HEK293 (cell line): Measurements from ENCODE around the gene LRRC8D.

ENCODE experiments used
- CTCF ChIA-PET: fragments of 350-600 bp; formaldehyde crosslinking; extraction: SDS; loops from one replicate; lab custom pipeline; 2021; ENCODE audit warnings: antibody characterized with exemption; lab: Yijun Ruan, JAX
- POLR2A ChIA-PET: fragments of 300-600 bp; formaldehyde crosslinking; extraction: SDS; loops from one replicate; lab custom pipeline; 2020; ENCODE audit warnings: antibody characterized with exemption, inconsistent platforms; lab: Yijun Ruan, JAX
- H3K27ac ChIP-seq: fragments of 200-500 bp; sonication (Bioruptor generic); 2 replicates; pipeline ENCODE4 v1.5.1; 2014; ENCODE audit warnings: low read depth, low read length, control low read depth, inconsistent platforms; ENCODE audit errors: extremely low read depth
- H3K36me3 ChIP-seq, 2 experiments: fragments of 200-500 bp in 1 of 2; sonication (Bioruptor generic) in 1 of 2; 1 replicate in 1 of 2; 2 replicates in 1 of 2; pipeline ENCODE4 v1.5.1; 2014 to 2017; ENCODE audit warnings: inconsistent platforms in 2 of 2, low read length in 2 of 2; ENCODE audit not compliant: control insufficient read depth in 2 of 2, insufficient read depth in 1 of 2
- H3K4me1 ChIP-seq: fragments of 200-500 bp; sonication (Bioruptor generic); 2 replicates; pipeline ENCODE4 v1.5.1; 2014; ENCODE audit warnings: mild to moderate bottlenecking, low read length, inconsistent platforms; ENCODE audit not compliant: control insufficient read depth, insufficient read depth
- H3K4me3 ChIP-seq: 2 replicates; pipeline ENCODE4 v1.5.1; 2011; ENCODE audit warnings: low read depth, mild to moderate bottlenecking, control low read depth, low read length, moderate library complexity
- H3K9me3 ChIP-seq: fragments of 200-500 bp; sonication (Bioruptor generic); 2 replicates; pipeline ENCODE4 v1.5.1; 2014; ENCODE audit warnings: low read depth, low read length, inconsistent platforms; ENCODE audit not compliant: control insufficient read depth, insufficient read depth
- BCL11A ChIP-seq: fragments of 450-650 bp; formaldehyde crosslinking; IDR thresholded peaks from 2 replicates; pipeline ENCODE4 v1.5.1; 2016; ENCODE audit warnings: low read depth, missing biosample characterization, missing genetic modification characterization
- HOXD13 ChIP-seq: sonication (generic); formaldehyde crosslinking; IDR thresholded peaks from 2 replicates; pipeline ENCODE4 v1.8.0; 2022; ENCODE audit warnings: missing genetic modification reagents, borderline replicate concordance
- KLF8 ChIP-seq: fragments of 450-650 bp; formaldehyde crosslinking; IDR thresholded peaks from 2 replicates; pipeline ENCODE4 v1.5.1; 2016; ENCODE audit warnings: missing biosample characterization, missing genetic modification characterization
- OVOL3 ChIP-seq: fragments of 450-650 bp; formaldehyde crosslinking; IDR thresholded peaks from 2 replicates; pipeline ENCODE4 v1.5.1; 2016; ENCODE audit warnings: missing biosample characterization, missing genetic modification characterization
- ZBTB8A ChIP-seq: fragments of 450-650 bp; formaldehyde crosslinking; IDR thresholded peaks from 2 replicates; pipeline ENCODE4 v1.5.1; 2016; ENCODE audit warnings: missing biosample characterization, missing genetic modification characterization
- ZNF112 ChIP-seq: fragments of 450-650 bp; formaldehyde crosslinking; IDR thresholded peaks from 2 replicates; pipeline ENCODE4 v1.5.0; 2017; ENCODE audit warnings: missing biosample characterization, missing genetic modification characterization
- ZNF132 ChIP-seq: fragments of 450-650 bp; formaldehyde crosslinking; IDR thresholded peaks from 2 replicates; pipeline ENCODE4 v1.5.1; 2017; ENCODE audit warnings: missing biosample characterization, missing genetic modification characterization, borderline replicate concordance
- ZNF146 ChIP-seq: fragments of 450-650 bp; formaldehyde crosslinking; IDR thresholded peaks from 2 replicates; pipeline ENCODE4 v1.5.1; 2016; ENCODE audit warnings: missing biosample characterization, missing genetic modification characterization
- ZNF37A ChIP-seq: fragments of 450-650 bp; IDR thresholded peaks from 2 replicates; pipeline ENCODE4 v1.5.1; 2018; ENCODE audit warnings: missing biosample characterization, missing genetic modification characterization
- ZNF48 ChIP-seq: fragments of 450-650 bp; formaldehyde crosslinking; IDR thresholded peaks from 2 replicates; pipeline ENCODE4 v1.5.1; 2016; ENCODE audit warnings: missing biosample characterization, missing genetic modification characterization
- ZNF768 ChIP-seq: fragments of 450-650 bp; formaldehyde crosslinking; IDR thresholded peaks from 2 replicates; pipeline ENCODE4 v1.5.1; 2018; ENCODE audit warnings: missing biosample characterization, mild to moderate bottlenecking, missing genetic modification characterization
- ZNF830 ChIP-seq: fragments of 450-650 bp; IDR thresholded peaks from 2 replicates; pipeline ENCODE4 v1.5.0; 2018; ENCODE audit warnings: missing biosample characterization, missing genetic modification characterization, low read depth, mild to moderate bottlenecking, moderate library complexity
- TF ChIP-seq, protein P1 (sequence below): fragments of 450-650 bp; formaldehyde crosslinking; IDR thresholded peaks from 2 replicates; pipeline ENCODE4 v1.5.1; 2016; ENCODE audit warnings: missing biosample characterization, missing genetic modification characterization
- TF ChIP-seq, protein P2 (sequence below): fragments of 450-650 bp; formaldehyde crosslinking; IDR thresholded peaks from 2 replicates; pipeline ENCODE4 v1.5.1; 2017; ENCODE audit warnings: missing biosample characterization, missing genetic modification characterization
- TF ChIP-seq, protein P3 (sequence below): fragments of 450-650 bp; formaldehyde crosslinking; IDR thresholded peaks from 2 replicates; pipeline ENCODE4 v1.5.1; 2016; ENCODE audit warnings: missing biosample characterization, missing genetic modification characterization
- TF ChIP-seq, protein P4 (sequence below): fragments of 450-650 bp; formaldehyde crosslinking; IDR thresholded peaks from 2 replicates; pipeline ENCODE4 v1.5.1; 2016; ENCODE audit warnings: missing biosample characterization, missing genetic modification characterization
- TF ChIP-seq, protein P5 (sequence below): fragments of 450-650 bp; formaldehyde crosslinking; IDR thresholded peaks from 2 replicates; pipeline ENCODE4 v1.5.1; 2016; ENCODE audit warnings: missing biosample characterization, missing genetic modification characterization
- TF ChIP-seq, protein P6 (sequence below): fragments of 450-650 bp; IDR thresholded peaks from 2 replicates; pipeline ENCODE4 v1.5.1; 2018; ENCODE audit warnings: missing biosample characterization, mild to moderate bottlenecking, missing genetic modification characterization

LRRC8D gene

DNA sequence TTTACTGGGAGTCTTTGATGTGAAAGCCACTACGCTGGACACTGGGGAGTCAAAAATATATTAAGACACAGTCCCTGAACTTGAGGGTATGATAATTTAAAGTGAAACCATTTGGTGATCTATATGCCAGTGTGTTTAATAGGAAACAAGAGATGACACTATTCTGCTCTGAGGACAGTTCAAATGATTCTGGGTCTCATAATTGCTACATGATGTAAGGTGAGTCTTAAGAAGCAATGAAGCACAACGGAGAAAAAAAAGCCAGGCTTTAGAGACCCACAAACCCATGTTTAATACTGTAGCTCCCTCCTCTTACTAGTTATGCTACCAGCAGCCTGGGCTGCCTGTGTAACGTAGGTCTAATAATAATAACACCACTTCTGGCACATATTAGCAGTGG, 14.2 kb upstream of the LRRC8D start:
- no peaks in the 10 kb centered on the region for H3K36me3 ChIP-seq
- TF ChIP-seq, protein P1, sequence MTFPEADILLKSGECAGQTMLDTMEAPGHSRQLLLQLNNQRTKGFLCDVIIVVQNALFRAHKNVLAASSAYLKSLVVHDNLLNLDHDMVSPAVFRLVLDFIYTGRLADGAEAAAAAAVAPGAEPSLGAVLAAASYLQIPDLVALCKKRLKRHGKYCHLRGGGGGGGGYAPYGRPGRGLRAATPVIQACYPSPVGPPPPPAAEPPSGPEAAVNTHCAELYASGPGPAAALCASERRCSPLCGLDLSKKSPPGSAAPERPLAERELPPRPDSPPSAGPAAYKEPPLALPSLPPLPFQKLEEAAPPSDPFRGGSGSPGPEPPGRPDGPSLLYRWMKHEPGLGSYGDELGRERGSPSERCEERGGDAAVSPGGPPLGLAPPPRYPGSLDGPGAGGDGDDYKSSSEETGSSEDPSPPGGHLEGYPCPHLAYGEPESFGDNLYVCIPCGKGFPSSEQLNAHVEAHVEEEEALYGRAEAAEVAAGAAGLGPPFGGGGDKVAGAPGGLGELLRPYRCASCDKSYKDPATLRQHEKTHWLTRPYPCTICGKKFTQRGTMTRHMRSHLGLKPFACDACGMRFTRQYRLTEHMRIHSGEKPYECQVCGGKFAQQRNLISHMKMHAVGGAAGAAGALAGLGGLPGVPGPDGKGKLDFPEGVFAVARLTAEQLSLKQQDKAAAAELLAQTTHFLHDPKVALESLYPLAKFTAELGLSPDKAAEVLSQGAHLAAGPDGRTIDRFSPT (tag by site-specific recombination), result no peak
- TF ChIP-seq ZNF132 (tag by site-specific recombination), result no peak
- no peak for TF ChIP-seq ZBTB8A
- TF ChIP-seq ZNF146 (tag by site-specific recombination), result no peak
- TF ChIP-seq ZNF37A (tag by site-specific recombination), result no peak
- no peak for TF ChIP-seq ZNF830 (tag by site-specific recombination)
- TF ChIP-seq HOXD13 (CRISPR knock-in tag), result no peak
- TF ChIP-seq, protein P2, sequence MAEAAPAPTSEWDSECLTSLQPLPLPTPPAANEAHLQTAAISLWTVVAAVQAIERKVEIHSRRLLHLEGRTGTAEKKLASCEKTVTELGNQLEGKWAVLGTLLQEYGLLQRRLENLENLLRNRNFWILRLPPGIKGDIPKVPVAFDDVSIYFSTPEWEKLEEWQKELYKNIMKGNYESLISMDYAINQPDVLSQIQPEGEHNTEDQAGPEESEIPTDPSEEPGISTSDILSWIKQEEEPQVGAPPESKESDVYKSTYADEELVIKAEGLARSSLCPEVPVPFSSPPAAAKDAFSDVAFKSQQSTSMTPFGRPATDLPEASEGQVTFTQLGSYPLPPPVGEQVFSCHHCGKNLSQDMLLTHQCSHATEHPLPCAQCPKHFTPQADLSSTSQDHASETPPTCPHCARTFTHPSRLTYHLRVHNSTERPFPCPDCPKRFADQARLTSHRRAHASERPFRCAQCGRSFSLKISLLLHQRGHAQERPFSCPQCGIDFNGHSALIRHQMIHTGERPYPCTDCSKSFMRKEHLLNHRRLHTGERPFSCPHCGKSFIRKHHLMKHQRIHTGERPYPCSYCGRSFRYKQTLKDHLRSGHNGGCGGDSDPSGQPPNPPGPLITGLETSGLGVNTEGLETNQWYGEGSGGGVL (tag by site-specific recombination), result no peak
- TF ChIP-seq, protein P3, sequence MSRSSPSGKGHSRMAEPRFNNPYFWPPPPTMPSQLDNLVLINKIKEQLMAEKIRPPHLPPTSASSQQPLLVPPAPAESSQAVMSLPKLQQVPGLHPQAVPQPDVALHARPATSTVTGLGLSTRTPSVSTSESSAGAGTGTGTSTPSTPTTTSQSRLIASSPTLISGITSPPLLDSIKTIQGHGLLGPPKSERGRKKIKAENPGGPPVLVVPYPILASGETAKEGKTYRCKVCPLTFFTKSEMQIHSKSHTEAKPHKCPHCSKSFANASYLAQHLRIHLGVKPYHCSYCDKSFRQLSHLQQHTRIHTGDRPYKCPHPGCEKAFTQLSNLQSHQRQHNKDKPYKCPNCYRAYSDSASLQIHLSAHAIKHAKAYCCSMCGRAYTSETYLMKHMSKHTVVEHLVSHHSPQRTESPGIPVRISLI (tag by site-specific recombination), result no peak
- no peak for TF ChIP-seq ZNF768 (tag by site-specific recombination)
- TF ChIP-seq OVOL3, result no peak
- TF ChIP-seq ZNF112 (tag by site-specific recombination), result no peak
- TF ChIP-seq, protein P4, sequence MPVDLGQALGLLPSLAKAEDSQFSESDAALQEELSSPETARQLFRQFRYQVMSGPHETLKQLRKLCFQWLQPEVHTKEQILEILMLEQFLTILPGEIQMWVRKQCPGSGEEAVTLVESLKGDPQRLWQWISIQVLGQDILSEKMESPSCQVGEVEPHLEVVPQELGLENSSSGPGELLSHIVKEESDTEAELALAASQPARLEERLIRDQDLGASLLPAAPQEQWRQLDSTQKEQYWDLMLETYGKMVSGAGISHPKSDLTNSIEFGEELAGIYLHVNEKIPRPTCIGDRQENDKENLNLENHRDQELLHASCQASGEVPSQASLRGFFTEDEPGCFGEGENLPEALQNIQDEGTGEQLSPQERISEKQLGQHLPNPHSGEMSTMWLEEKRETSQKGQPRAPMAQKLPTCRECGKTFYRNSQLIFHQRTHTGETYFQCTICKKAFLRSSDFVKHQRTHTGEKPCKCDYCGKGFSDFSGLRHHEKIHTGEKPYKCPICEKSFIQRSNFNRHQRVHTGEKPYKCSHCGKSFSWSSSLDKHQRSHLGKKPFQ (tag by site-specific recombination), result no peak
- TF ChIP-seq BCL11A (tag by site-specific recombination), result no peak
- no peak for TF ChIP-seq ZNF48 (tag by site-specific recombination)
- TF ChIP-seq, protein P5, sequence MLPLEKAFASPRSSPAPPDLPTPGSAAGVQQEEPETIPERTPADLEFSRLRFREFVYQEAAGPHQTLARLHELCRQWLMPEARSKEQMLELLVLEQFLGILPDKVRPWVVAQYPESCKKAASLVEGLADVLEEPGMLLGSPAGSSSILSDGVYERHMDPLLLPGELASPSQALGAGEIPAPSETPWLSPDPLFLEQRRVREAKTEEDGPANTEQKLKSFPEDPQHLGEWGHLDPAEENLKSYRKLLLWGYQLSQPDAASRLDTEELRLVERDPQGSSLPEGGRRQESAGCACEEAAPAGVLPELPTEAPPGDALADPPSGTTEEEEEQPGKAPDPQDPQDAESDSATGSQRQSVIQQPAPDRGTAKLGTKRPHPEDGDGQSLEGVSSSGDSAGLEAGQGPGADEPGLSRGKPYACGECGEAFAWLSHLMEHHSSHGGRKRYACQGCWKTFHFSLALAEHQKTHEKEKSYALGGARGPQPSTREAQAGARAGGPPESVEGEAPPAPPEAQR (tag by site-specific recombination), result no peak
- TF ChIP-seq, protein P6, sequence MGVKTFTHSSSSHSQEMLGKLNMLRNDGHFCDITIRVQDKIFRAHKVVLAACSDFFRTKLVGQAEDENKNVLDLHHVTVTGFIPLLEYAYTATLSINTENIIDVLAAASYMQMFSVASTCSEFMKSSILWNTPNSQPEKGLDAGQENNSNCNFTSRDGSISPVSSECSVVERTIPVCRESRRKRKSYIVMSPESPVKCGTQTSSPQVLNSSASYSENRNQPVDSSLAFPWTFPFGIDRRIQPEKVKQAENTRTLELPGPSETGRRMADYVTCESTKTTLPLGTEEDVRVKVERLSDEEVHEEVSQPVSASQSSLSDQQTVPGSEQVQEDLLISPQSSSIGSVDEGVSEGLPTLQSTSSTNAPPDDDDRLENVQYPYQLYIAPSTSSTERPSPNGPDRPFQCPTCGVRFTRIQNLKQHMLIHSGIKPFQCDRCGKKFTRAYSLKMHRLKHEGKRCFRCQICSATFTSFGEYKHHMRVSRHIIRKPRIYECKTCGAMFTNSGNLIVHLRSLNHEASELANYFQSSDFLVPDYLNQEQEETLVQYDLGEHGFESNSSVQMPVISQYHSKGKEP (tag by site-specific recombination), result no peak
- TF ChIP-seq KLF8, result no peak
- TF ChIP-seq, all 188 proteins: peak for 0
- ChIA-PET CTCF (interaction anchor here (1.1 kb wide), 2 partner anchors 25 to 181 kb away, joined by 4 to 7 read pairs; no protein-coding TSS in a partner anchor), POLR2A (interaction anchor here (1.2 to 1.5 kb wide), 2 partner anchors 14 to 16 kb away, joined by 3 to 4 read pairs; partner anchors contain the start of gene LRRC8D)
- Histone ChIP-seq H3K9me3 (no peaks in the 10 kb centered on the region), H3K4me3 (no peak overlapping the region), H3K4me1 (no peaks in the 10 kb centered on the region), H3K27ac (no peak overlapping the region)
